ENCODE data around the gene HSPA12B. TPM values are rescaled to one million over a fixed set of nuclear protein-coding genes. Genes with fewer than 3 reads are reported as not detected.

HSPA12B gene
- total RNA-seq, 1 donor from 2014 or later, result 2.4 TPM

- FAIRE-seq (no peak), DNase-seq (ENCODE audit: low spot score in 2 of 2) (no peak)
Measured at GRCh38 chr20:3744037-3744436, 11.6 kb downstream of the HSPA12B start.

GRCh38 chr20:3744806-3745685 is 12.6 kb downstream of the HSPA12B start:
- peak in 1 of 2 donors; percentile 79 for DNase-seq (ENCODE audit: low spot score in 2 of 2)
- no peak for FAIRE-seq

GRCh38 chr20:3745686-3746173 is 13.2 kb downstream of the HSPA12B start:
- no peak for DNase-seq (ENCODE audit: low spot score in 2 of 2)
- FAIRE-seq, result no peak

GRCh38 chr20:3747471-3747870 is 15.0 kb downstream of the HSPA12B start:
- no peak for FAIRE-seq
- no peak for DNase-seq (ENCODE audit: low spot score in 2 of 2)

GRCh38 chr20:3748073-3748472 is 15.6 kb downstream of the HSPA12B start:
- no peak for DNase-seq (ENCODE audit: low spot score in 2 of 2)
- no peak for FAIRE-seq

GRCh38 chr20:3749087-3749688 is 16.7 kb downstream of the HSPA12B start:
- DNase-seq (ENCODE audit: low spot score in 2 of 2) (no peak), FAIRE-seq (no peak)

GRCh38 chr20:3749689-3750531 is 17.4 kb downstream of the HSPA12B start:
- FAIRE-seq, result no peak
- peak; percentile 75 to 79 for DNase-seq (ENCODE audit: low spot score in 2 of 2)

- DNase-seq (ENCODE audit: low spot score in 2 of 2) (no peak), FAIRE-seq (no peak)
Measured at GRCh38 chr20:3751305-3751674, 18.8 kb downstream of the HSPA12B start.

GRCh38 chr20:3751675-3752385 is 19.3 kb downstream of the HSPA12B start:
- FAIRE-seq (no peak), DNase-seq (ENCODE audit: low spot score in 2 of 2) (peak in 1 of 2 donors; percentile 53)

GRCh38 chr20:3752386-3752759 is 19.9 kb downstream of the HSPA12B start:
- FAIRE-seq, result no peak
- DNase-seq (ENCODE audit: low spot score in 2 of 2), result no peak

- DNase-seq (ENCODE audit: low spot score in 2 of 2) (peak; percentile 80 to 82), FAIRE-seq (no peak)
Measured at GRCh38 chr20:3753098-3753497, 20.6 kb downstream of the HSPA12B start.

GRCh38 chr20:3753501-3754275 is 21.2 kb downstream of the HSPA12B start:
- no peak for DNase-seq (ENCODE audit: low spot score in 2 of 2)
- no peak for FAIRE-seq

- DNase-seq (ENCODE audit: low spot score in 2 of 2), result no peak
- FAIRE-seq, result no peak
Measured at GRCh38 chr20:3754276-3754630, 21.8 kb downstream of the HSPA12B start.

GRCh38 chr20:3755269-3755668 is 22.8 kb downstream of the HSPA12B start:
- FAIRE-seq, result no peak
- no peak for DNase-seq (ENCODE audit: low spot score in 2 of 2)

- DNase-seq (ENCODE audit: low spot score in 2 of 2), result no peak
- FAIRE-seq, result no peak
Measured at GRCh38 chr20:3755814-3756480, 23.5 kb downstream of the HSPA12B start.

- FAIRE-seq (no peak), DNase-seq (ENCODE audit: low spot score in 2 of 2) (no peak)
Measured at GRCh38 chr20:3757268-3757667, 24.8 kb downstream of the HSPA12B start.

- FAIRE-seq, result no peak
Measured at GRCh38 chr20:3758566-3758965, 26.1 kb downstream of the HSPA12B start.

GRCh38 chr20:3759316-3759823 is 26.9 kb downstream of the HSPA12B start:
- DNase-seq (ENCODE audit: low spot score in 2 of 2) (no peak), FAIRE-seq (no peak)

More at GRCh38 chr20:3758566-3758965, 26.1 kb downstream of the HSPA12B start:
- no peak for DNase-seq (ENCODE audit: low spot score in 2 of 2)

- DNase-seq (ENCODE audit: low spot score in 2 of 2) (no peak), FAIRE-seq (no peak)
Measured at GRCh38 chr20:3759884-3760283, 27.4 kb downstream of the HSPA12B start.
